ENCODE results near the gene CCDC197.

The CCDC197 gene

DNA sequence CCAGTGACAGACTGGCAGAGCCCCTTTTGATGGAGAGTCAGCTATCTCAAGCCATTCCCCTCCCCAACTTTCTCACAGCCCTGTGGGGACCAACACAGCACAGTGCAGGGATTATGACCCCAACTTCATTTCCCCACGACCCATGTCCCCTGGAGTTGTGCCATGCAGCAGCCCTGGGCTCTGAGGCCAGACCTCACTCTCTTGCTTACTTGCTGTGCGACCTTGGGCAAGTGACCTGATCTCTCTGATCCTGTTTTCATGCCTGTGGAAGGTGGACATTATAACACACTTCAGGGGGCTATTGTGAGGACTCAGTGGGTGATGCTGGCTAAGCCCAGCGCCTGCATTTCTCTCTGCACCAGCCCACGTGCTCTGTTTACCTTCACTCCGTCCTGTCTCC lies 43.1 kb downstream of the CCDC197 start:
- Histone ChIP-seq H3K36me3 (replicated peaks; ENCODE audit: low read depth, low read length) (peaks cover 9% of the 10 kb centered on the region), H3K9ac (ENCODE audit: low read length) (no peak overlapping the region), H3K4me1 (ENCODE audit: low read length) (no peaks in the 10 kb centered on the region)

GRCh38 chr14:94040796-94041195 lies 43.7 kb downstream of the CCDC197 start:
- H4K20me1 ChIP-seq (ENCODE audit: insufficient read depth, low read length), result no peaks in the 10 kb centered on the region

More for the DNA sequence above, 43.1 kb downstream of the CCDC197 start:
- Histone ChIP-seq H3K9me3 (ENCODE audit: insufficient read depth, low read length) (no peaks in the 10 kb centered on the region), H2AFZ (ENCODE audit: low read depth, low read length) (no peak overlapping the region), H3K79me2 (ENCODE audit: low read length) (no peaks in the 10 kb centered on the region), H4K20me1 (ENCODE audit: insufficient read depth, low read length) (no peaks in the 10 kb centered on the region), H3K27me3 (ENCODE audit: low read depth, low read length) (no peaks in the 10 kb centered on the region), H3K4me3 (ENCODE audit: low read length) (no peak overlapping the region), H3K4me2 (ENCODE audit: low read length) (no peak overlapping the region), H3K27ac (ENCODE audit: low read length) (no peak overlapping the region)
- no peak for TF ChIP-seq EZH2phosphoT487 (IDR thresholded peaks at IDR 0.05; ENCODE audit: low read depth)
- TF ChIP-seq, protein P1, sequence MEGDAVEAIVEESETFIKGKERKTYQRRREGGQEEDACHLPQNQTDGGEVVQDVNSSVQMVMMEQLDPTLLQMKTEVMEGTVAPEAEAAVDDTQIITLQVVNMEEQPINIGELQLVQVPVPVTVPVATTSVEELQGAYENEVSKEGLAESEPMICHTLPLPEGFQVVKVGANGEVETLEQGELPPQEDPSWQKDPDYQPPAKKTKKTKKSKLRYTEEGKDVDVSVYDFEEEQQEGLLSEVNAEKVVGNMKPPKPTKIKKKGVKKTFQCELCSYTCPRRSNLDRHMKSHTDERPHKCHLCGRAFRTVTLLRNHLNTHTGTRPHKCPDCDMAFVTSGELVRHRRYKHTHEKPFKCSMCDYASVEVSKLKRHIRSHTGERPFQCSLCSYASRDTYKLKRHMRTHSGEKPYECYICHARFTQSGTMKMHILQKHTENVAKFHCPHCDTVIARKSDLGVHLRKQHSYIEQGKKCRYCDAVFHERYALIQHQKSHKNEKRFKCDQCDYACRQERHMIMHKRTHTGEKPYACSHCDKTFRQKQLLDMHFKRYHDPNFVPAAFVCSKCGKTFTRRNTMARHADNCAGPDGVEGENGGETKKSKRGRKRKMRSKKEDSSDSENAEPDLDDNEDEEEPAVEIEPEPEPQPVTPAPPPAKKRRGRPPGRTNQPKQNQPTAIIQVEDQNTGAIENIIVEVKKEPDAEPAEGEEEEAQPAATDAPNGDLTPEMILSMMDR (IDR thresholded peaks at IDR 0.05; ENCODE audit: low read depth, low read length), result no peak

DNA sequence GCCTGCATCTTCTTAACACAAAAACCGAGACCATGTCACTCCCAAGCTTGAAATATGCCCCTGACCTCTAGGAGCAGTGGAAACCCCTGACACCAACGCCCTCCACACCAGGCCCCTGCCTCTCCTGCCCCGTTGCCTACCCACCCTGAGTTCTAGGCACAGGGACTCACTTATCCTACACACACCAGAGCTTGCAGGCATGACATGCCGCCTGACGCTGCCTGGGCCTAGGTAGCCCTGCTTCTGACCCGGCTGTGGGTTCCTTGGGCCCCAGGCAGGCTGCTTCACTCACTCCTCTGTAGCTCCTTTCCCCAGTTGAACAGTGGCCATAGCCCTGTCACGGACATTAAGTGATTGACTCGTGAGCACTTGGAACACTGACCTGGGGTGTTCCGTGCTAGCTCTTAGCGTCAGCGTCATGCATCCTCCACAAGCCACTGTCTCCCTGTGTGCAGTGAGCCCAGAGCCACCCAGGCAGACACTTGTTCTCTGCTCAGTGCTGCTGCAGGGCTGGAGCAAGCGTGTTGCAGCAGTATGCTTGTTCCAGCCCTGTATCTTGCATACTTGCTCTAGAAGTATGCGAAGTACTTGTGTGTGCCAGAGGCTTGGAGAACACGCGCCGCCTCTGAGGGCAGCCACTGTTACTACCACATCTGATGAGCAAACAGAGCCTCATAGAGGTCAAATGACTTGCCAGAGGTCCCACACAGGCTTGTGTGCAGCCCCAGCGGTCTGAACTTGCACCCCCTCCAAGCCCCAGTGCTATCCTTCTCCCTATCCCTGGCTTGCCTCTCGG lies 44.6 kb downstream of the CCDC197 start:
- Histone ChIP-seq H3K36me3 (replicated peaks; ENCODE audit: low read depth, low read length) (peaks cover 19% of the 10 kb centered on the region), H3K79me2 (ENCODE audit: low read length) (no peaks in the 10 kb centered on the region), H2AFZ (ENCODE audit: low read depth, low read length) (no peak overlapping the region), H3K4me2 (ENCODE audit: low read length) (no peak overlapping the region), H3K27me3 (ENCODE audit: low read depth, low read length) (no peaks in the 10 kb centered on the region), H3K9ac (ENCODE audit: low read length) (no peak overlapping the region), H3K4me3 (ENCODE audit: low read length) (no peak overlapping the region), H3K27ac (ENCODE audit: low read length) (no peak overlapping the region), H4K20me1 (ENCODE audit: insufficient read depth, low read length) (no peaks in the 10 kb centered on the region), H3K9me3 (ENCODE audit: insufficient read depth, low read length) (no peaks in the 10 kb centered on the region), H3K4me1 (ENCODE audit: low read length) (no peaks in the 10 kb centered on the region)
- TF ChIP-seq, protein P1 (IDR thresholded peaks at IDR 0.05; ENCODE audit: low read depth, low read length), result no peak

More at GRCh38 chr14:94040796-94041195, 43.7 kb downstream of the CCDC197 start:
- no peak overlapping the region for H3K9ac ChIP-seq (ENCODE audit: low read length)
- no peaks in the 10 kb centered on the region for H3K79me2 ChIP-seq (ENCODE audit: low read length)
- no peak overlapping the region for H3K4me3 ChIP-seq (ENCODE audit: low read length)
- peaks cover 14% of the 10 kb centered on the region for H3K36me3 ChIP-seq (replicated peaks; ENCODE audit: low read depth, low read length)
- H2AFZ ChIP-seq (ENCODE audit: low read depth, low read length), result no peak overlapping the region
- H3K27ac ChIP-seq (ENCODE audit: low read length), result no peak overlapping the region
- H3K27me3 ChIP-seq (ENCODE audit: low read depth, low read length), result no peaks in the 10 kb centered on the region
- H3K9me3 ChIP-seq (ENCODE audit: insufficient read depth, low read length), result no peaks in the 10 kb centered on the region
- TF ChIP-seq, protein P1 (IDR thresholded peaks at IDR 0.05; ENCODE audit: low read depth, low read length), result no peak
- no peak overlapping the region for H3K4me2 ChIP-seq (ENCODE audit: low read length)
- H3K4me1 ChIP-seq (ENCODE audit: low read length), result no peaks in the 10 kb centered on the region

DNA sequence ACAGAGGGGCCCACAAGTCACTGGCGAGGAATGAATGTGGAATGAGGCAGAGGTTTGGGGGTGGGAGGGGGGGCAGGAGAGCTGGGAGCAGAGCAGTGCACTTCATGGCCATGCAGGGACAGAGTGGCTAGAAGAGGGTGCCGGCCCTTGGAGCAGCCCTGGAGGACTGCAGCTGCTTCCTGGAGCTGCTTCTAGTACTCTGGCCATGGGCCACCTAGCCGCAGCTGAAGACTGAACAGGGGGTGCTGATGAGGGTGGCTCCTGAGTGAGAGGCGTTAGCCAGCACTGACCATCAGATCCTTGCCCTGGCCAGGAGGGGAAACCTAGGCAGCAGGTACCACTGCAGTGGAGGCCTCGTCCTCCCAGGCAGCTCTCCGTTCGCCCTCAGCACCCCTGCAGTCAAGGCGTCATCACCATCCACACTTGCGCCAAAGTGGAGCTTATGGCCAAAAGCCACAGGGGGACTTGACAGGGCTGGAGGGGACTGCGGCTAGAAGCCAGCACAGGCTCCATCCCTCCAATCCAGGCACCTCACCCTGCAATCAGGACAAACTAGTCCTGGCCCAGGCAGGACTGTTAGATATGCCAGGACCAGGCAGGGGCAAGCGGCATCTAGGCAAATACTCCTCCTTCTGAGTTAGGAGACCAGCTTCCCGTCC lies 45.5 kb downstream of the CCDC197 start:
- Histone ChIP-seq H3K27me3 (ENCODE audit: low read depth, low read length) (no peaks in the 10 kb centered on the region), H4K20me1 (ENCODE audit: insufficient read depth, low read length) (no peaks in the 10 kb centered on the region), H3K4me2 (ENCODE audit: low read length) (no peak overlapping the region), H3K4me1 (ENCODE audit: low read length) (no peaks in the 10 kb centered on the region), H3K4me3 (ENCODE audit: low read length) (no peak overlapping the region), H2AFZ (ENCODE audit: low read depth, low read length) (no peak overlapping the region), H3K36me3 (replicated peaks; ENCODE audit: low read depth, low read length) (peaks cover 26% of the 10 kb centered on the region), H3K27ac (ENCODE audit: low read length) (no peak overlapping the region), H3K9ac (ENCODE audit: low read length) (no peak overlapping the region), H3K79me2 (ENCODE audit: low read length) (no peaks in the 10 kb centered on the region), H3K9me3 (ENCODE audit: insufficient read depth, low read length) (no peaks in the 10 kb centered on the region)
- TF ChIP-seq EZH2phosphoT487 (IDR thresholded peaks at IDR 0.05; ENCODE audit: low read depth), result no peak
- TF ChIP-seq, protein P1 (IDR thresholded peaks at IDR 0.05; ENCODE audit: low read depth, low read length), result no peak
